ENCODE results near the gene C10orf71. TPM values are rescaled to one million over a fixed set of nuclear protein-coding genes. Genes with fewer than 3 reads are reported as not detected.

Gene C10orf71
- total RNA-seq, 3 donors from 2014 or later: not detected

GRCh38 chr10:49260644-49261296 is 38.2 kb upstream of the C10orf71 start:
- intact Hi-C loops (cut with DNase I; ENCODE audit: low total_unique reads): loop anchor here (5.0 kb wide), 1 partner anchor 603 kb away; no protein-coding TSS in a partner anchor
- peaks cover 8 to 12% of the 10 kb centered on the region in 2 donors for H3K9me3 ChIP-seq
- TF ChIP-seq POLR2AphosphoS5 (IDR thresholded peaks at IDR 0.05): no peak
- TF ChIP-seq CTCF (IDR thresholded peaks at IDR 0.05): no peak
- no peak for TF ChIP-seq POLR2A (IDR thresholded peaks at IDR 0.05)

DNA sequence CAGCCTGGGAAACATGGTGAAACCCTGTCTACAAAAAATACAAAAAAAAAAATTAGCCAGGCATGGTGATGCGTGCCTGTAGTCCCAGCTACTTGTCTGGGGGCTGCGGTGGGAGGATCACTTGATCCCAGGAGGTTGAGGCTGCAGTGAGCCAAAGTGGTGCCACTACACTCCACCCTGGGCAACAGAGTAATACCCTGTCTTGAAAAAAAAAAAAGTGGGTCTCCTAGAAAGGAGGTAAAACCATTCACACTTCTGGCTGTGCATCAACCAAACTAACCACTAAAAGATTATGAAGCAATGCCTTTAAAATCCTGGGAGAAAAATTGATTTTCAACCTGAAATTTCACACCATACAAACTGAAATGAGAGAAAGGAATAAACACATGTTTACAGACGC is 35.4 kb upstream of the C10orf71 start:
- TF ChIP-seq POLR2A (IDR thresholded peaks at IDR 0.05): no peak
- Histone ChIP-seq H3K27ac (no peak overlapping the region), H3K27me3 (peaks cover 0 to 4% of the 10 kb centered on the region in 2 donors), H3K4me3 (no peak overlapping the region), H3K4me1 (no peaks in the 10 kb centered on the region), H3K36me3 (no peaks in the 10 kb centered on the region), H3K9me3 (peaks cover 8 to 17% of the 10 kb centered on the region in 2 donors)
- DNase-seq (ENCODE audit: low spot score in 2 of 2): no peak
- intact Hi-C loops (cut with DNase I; ENCODE audit: low total_unique reads): loop anchor here (5.0 kb wide), 1 partner anchor 606 kb away; no protein-coding TSS in a partner anchor

More at GRCh38 chr10:49260644-49261296, 38.2 kb upstream of the C10orf71 start:
- Histone ChIP-seq H3K4me3 (no peak overlapping the region), H3K27ac (no peak overlapping the region), H3K36me3 (no peaks in the 10 kb centered on the region), H3K27me3 (peaks cover 0 to 4% of the 10 kb centered on the region in 2 donors), H3K4me1 (no peaks in the 10 kb centered on the region)
- DNase-seq (ENCODE audit: low spot score in 2 of 2): no peak

DNA sequence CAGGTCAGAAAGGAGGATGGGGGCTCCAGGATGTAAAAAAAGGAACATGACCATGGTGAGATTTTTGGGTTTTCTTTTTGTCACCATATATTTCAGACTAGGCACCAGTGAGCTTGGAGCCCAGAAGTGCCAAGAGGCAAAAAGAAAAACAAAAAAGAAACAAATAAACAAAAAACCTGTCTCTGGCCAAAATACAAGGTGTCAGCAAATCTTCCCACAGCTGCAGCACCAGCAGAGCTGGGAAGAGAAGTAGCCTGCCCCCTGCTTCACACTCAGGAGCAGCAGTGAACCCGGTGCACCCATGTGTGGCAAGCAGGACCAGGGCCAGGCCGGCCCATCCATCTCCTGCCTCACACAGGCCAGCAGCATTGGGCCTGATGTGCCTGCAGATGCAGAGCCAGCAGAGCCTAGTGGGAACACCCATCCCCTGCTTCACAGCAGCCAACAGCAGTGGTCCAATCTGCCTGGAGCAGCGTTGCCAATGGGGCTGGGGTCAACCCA is 34.7 kb upstream of the C10orf71 start:
- TF ChIP-seq POLR2AphosphoS5 (IDR thresholded peaks at IDR 0.05) (no peak), CTCF (IDR thresholded peaks at IDR 0.05) (no peak), POLR2A (IDR thresholded peaks at IDR 0.05) (no peak)
- H3K27me3 ChIP-seq: peaks cover 0 to 4% of the 10 kb centered on the region in 2 donors
- H3K9me3 ChIP-seq: peaks cover 8 to 17% of the 10 kb centered on the region in 2 donors
- intact Hi-C loops (cut with DNase I; ENCODE audit: low total_unique reads): loop anchor here (5.0 kb wide), 1 partner anchor 607 kb away; no protein-coding TSS in a partner anchor
- no peaks in the 10 kb centered on the region for H3K4me1 ChIP-seq
- DNase-seq (ENCODE audit: low spot score in 2 of 2): no peak
- no peaks in the 10 kb centered on the region for H3K36me3 ChIP-seq
- no peak overlapping the region for H3K4me3 ChIP-seq
- no peak overlapping the region for H3K27ac ChIP-seq

- Histone ChIP-seq H3K36me3 (no peaks in the 10 kb centered on the region), H3K9me3 (peaks cover 8 to 17% of the 10 kb centered on the region in 2 donors), H3K27me3 (no peaks in the 10 kb centered on the region), H3K27ac (no peak overlapping the region), H3K4me3 (no peak overlapping the region), H3K4me1 (no peaks in the 10 kb centered on the region)
- no peak for TF ChIP-seq CTCF (IDR thresholded peaks at IDR 0.05)
- no peak for TF ChIP-seq POLR2A (IDR thresholded peaks at IDR 0.05)
- no peak for TF ChIP-seq POLR2AphosphoS5 (IDR thresholded peaks at IDR 0.05)
- DNase-seq (ENCODE audit: low spot score in 2 of 2): no peak
- intact Hi-C loops (cut with DNase I; ENCODE audit: low total_unique reads): no loop called here
These were observed 33.1 kb upstream of the C10orf71 start for GRCh38 chr10:49265885-49266284.

GRCh38 chr10:49268185-49268584 is 30.8 kb upstream of the C10orf71 start:
- H3K9me3 ChIP-seq: peaks cover 8 to 17% of the 10 kb centered on the region in 2 donors
- no peaks in the 10 kb centered on the region for H3K27me3 ChIP-seq
- intact Hi-C loops (cut with DNase I; ENCODE audit: low total_unique reads): no loop called here
- no peaks in the 10 kb centered on the region for H3K4me1 ChIP-seq
- H3K4me3 ChIP-seq: no peak overlapping the region
- no peak overlapping the region for H3K27ac ChIP-seq
- DNase-seq (ENCODE audit: low spot score in 2 of 2): no peak
- H3K36me3 ChIP-seq: no peaks in the 10 kb centered on the region
- no peak for TF ChIP-seq CTCF (IDR thresholded peaks at IDR 0.05)
- no peak for TF ChIP-seq POLR2A (IDR thresholded peaks at IDR 0.05)
- no peak for TF ChIP-seq POLR2AphosphoS5 (IDR thresholded peaks at IDR 0.05)

All from breast epithelium (tissue), 4 donors.